ENCODE measurements around the gene GTF2H2C_2.
"Not testable (repeated sequence)": the region's sequence is repeated elsewhere in the genome, so short reads cannot be mapped to it uniquely, and the experiment has no call there.

GTF2H2C_2 gene

DNA sequence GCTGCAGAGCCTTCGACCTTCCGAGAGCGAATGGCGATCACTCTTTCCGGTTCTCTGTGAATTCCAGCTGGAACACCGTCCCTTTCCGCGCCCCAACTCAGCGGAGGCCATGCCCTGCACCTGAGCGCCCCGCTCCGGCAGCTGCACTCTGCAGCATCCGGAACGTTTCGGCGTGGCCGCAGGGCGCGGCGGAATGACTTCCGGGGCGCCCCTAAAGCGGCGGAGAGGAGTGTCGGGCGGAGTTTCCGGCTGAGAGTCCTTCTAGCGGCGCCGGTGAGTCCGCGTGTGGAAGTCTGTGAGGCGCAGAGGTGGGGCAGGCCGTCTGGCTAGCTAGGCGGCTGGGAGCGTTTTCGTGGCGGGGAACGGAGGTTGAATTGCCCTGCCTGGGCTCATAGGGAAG, at the start of gene GTF2H2C_2:
Gene GTF2H2C_2 (plus strand): TSS at position 252 of the 400 bp plus-strand sequence.
- no CpG with 5 or more reads among the region's 39 CpGs for WGBS (ENCODE audit: insufficient coverage, insufficient replicate concordance, low lambda C conversion rate, missing lambda C conversion rate)
- FAIRE-seq; H3K27me3 ChIP-seq (replicated peaks in 1 of 2; ENCODE audit: control insufficient read depth in 2 of 2, insufficient read depth in 2 of 2, low read length in 1 of 2); H3K4me2 ChIP-seq (ENCODE audit: control insufficient read depth, insufficient read depth); H3K79me2 ChIP-seq (ENCODE audit: control insufficient read depth, insufficient read depth, low read length); RAD21 ChIA-PET (ENCODE audit: unreplicated experiment); H4K20me1 ChIP-seq (ENCODE audit: control insufficient read depth, insufficient read depth); BruUV-seq (replicated peaks); SMC1A ChIA-PET (ENCODE audit: uncharacterized antibody, unreplicated experiment); H3K9me3 ChIP-seq (replicated peaks; ENCODE audit: control insufficient read depth, insufficient read depth, low read length); H2AFZ ChIP-seq (ENCODE audit: control insufficient read depth, low read depth, low read length); intact Hi-C loops (cut with micrococcal nuclease; ENCODE audit: unreplicated experiment); H3K27ac ChIP-seq (ENCODE audit: control insufficient read depth, insufficient read depth); in situ Hi-C loops (cut with MboI); H3K4me1 ChIP-seq (ENCODE audit: control insufficient read depth, insufficient read depth, low read length); DNase-seq (ENCODE audit: low read depth, low spot score); POLR2A ChIA-PET; CTCF ChIA-PET; H3K36me3 ChIP-seq (ENCODE audit: control insufficient read depth in 2 of 2, insufficient read depth in 2 of 2, low read length in 1 of 2); H3K4me3 ChIP-seq; H3K9ac ChIP-seq (ENCODE audit: control insufficient read depth, insufficient read depth, low read length): not testable (repeated sequence)
- peak; percentile 99 for ATAC-seq

DNA sequence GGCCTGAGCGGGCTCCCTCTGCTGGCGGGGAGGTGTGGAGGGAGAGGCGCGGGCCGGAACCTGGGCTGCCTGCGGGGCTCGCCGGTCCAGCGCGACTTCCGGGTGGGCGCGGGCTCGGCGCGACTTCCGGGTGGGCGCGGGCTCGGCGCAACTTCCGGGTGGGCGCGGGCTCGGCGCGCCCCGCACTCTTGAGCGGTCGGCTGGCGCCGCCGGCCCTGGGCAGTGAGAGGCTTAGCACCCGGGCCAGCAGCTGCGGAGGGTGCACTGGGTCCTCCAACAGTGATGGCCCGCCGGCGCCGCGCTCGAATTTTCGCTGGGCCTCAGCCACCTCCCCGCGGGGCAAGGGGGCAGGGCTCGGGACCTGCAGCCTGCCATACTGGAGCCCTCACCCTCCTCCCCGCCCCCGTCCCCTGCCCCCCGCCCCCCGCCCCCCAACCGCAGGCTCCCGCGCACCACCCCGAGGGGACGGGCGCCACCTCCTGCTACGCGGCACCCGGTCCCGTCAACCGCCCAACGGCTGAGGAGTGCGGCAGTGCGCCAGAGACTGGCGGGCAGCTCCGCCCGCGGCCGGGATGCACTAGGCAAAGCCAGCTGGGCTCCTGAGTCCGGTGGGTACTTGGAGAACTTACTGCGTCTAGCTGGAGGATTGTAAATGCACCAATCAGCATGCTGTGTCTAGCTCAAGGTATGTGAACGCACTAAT, 14.0 kb upstream of the GTF2H2C_2 start:
- TF ChIP-seq GABPA (IDR thresholded peaks at IDR 0.05; ENCODE audit: low read depth), result peak; percentile 52; the same call in 1 of the 2 replicates
- peak; percentile 66 for TF ChIP-seq POLR2A (IDR thresholded peaks at IDR 0.05; ENCODE audit: low read depth, low read length)
- TF ChIP-seq GATAD2B (conservative IDR thresholded peaks at IDR 0.05; ENCODE audit: low read depth), result peak; percentile 81
- peak; percentile 58; the same call in 1 of the 2 replicates for TF ChIP-seq IKZF1 (conservative IDR thresholded peaks at IDR 0.05)
- TF ChIP-seq CREB1 (IDR thresholded peaks at IDR 0.05; ENCODE audit: low read depth), result peak; percentile 61
- TF ChIP-seq NR2F1 (conservative IDR thresholded peaks at IDR 0.05), result 0 out of 2 replicates have a peak, but pooled peaks have one; percentile 31
- peak; percentile 49 for TF ChIP-seq NKRF (conservative IDR thresholded peaks at IDR 0.05)
- 0 out of 2 replicates have a peak, but pooled peaks have one; percentile 22 for TF ChIP-seq CREM (IDR thresholded peaks at IDR 0.05; ENCODE audit: low read depth)
- RAD21 ChIA-PET (ENCODE audit: unreplicated experiment); H2AFZ ChIP-seq (ENCODE audit: control insufficient read depth, low read depth, low read length); H3K9ac ChIP-seq (ENCODE audit: control insufficient read depth, insufficient read depth, low read length); H3K9me3 ChIP-seq (replicated peaks; ENCODE audit: control insufficient read depth, insufficient read depth, low read length); H4K20me1 ChIP-seq (ENCODE audit: control insufficient read depth, insufficient read depth); in situ Hi-C loops (cut with MboI); H3K4me2 ChIP-seq (ENCODE audit: control insufficient read depth, insufficient read depth); H3K36me3 ChIP-seq (ENCODE audit: control insufficient read depth in 2 of 2, insufficient read depth in 2 of 2, low read length in 1 of 2); POLR2A ChIA-PET; SMC1A ChIA-PET (ENCODE audit: uncharacterized antibody, unreplicated experiment); BruUV-seq (replicated peaks); FAIRE-seq; DNase-seq (ENCODE audit: low read depth, low spot score); CTCF ChIA-PET; H3K4me1 ChIP-seq (ENCODE audit: control insufficient read depth, insufficient read depth, low read length); H3K27me3 ChIP-seq (replicated peaks in 1 of 2; ENCODE audit: control insufficient read depth in 2 of 2, insufficient read depth in 2 of 2, low read length in 1 of 2); H3K79me2 ChIP-seq (ENCODE audit: control insufficient read depth, insufficient read depth, low read length); intact Hi-C loops (cut with micrococcal nuclease; ENCODE audit: unreplicated experiment); H3K27ac ChIP-seq (ENCODE audit: control insufficient read depth, insufficient read depth): not testable (repeated sequence)
- WGBS (ENCODE audit: insufficient coverage, insufficient replicate concordance, low lambda C conversion rate, missing lambda C conversion rate), result 6% methylated on average over 14 of the region's 71 CpGs
- H3K4me3 ChIP-seq, result peak overlapping the region; percentile 57; the same call in 1 of the 2 replicates
- ATAC-seq, result peak; percentile 97

GRCh38 chr5:70421322-70421721, 6.2 kb downstream of the GTF2H2C_2 start:
- H3K4me1 ChIP-seq (ENCODE audit: control insufficient read depth, insufficient read depth, low read length); intact Hi-C loops (cut with micrococcal nuclease; ENCODE audit: unreplicated experiment); H2AFZ ChIP-seq (ENCODE audit: control insufficient read depth, low read depth, low read length); FAIRE-seq; H3K4me2 ChIP-seq (ENCODE audit: control insufficient read depth, insufficient read depth); RAD21 ChIA-PET (ENCODE audit: unreplicated experiment); SMC1A ChIA-PET (ENCODE audit: uncharacterized antibody, unreplicated experiment); H3K27me3 ChIP-seq (replicated peaks in 1 of 2; ENCODE audit: control insufficient read depth in 2 of 2, insufficient read depth in 2 of 2, low read length in 1 of 2); H3K9ac ChIP-seq (ENCODE audit: control insufficient read depth, insufficient read depth, low read length); ATAC-seq; in situ Hi-C loops (cut with MboI); DNase-seq (ENCODE audit: low read depth, low spot score); H3K27ac ChIP-seq (ENCODE audit: control insufficient read depth, insufficient read depth); POLR2A ChIA-PET; H3K79me2 ChIP-seq (ENCODE audit: control insufficient read depth, insufficient read depth, low read length); H3K36me3 ChIP-seq (ENCODE audit: control insufficient read depth in 2 of 2, insufficient read depth in 2 of 2, low read length in 1 of 2); H3K9me3 ChIP-seq (replicated peaks; ENCODE audit: control insufficient read depth, insufficient read depth, low read length); CTCF ChIA-PET; BruUV-seq (replicated peaks); H3K4me3 ChIP-seq; H4K20me1 ChIP-seq (ENCODE audit: control insufficient read depth, insufficient read depth): not testable (repeated sequence)
- WGBS (ENCODE audit: insufficient coverage, insufficient replicate concordance, low lambda C conversion rate, missing lambda C conversion rate), result no CpG with 5 or more reads among the region's 1 CpG

Measured in GM12878 (cell line).